Posterior cingulate gyrus (tissue), 11 donors: ENCODE results near the gene LRTM1.
A peak's percentile ranks its signal among the peaks of the same experiment; 100 is the strongest.

Experiments
- DNase-seq, 10 donors: peaks; one replicate each; pipeline versions ENCODE4 v3.0.0 to v3.0.0-alpha.2; 2020 to 2021; ENCODE audit warnings: mixed read lengths in 3 of 10
- intact Hi-C: fragments of 100-400 bp; cut with DNase I; formaldehyde crosslinking; loops from one replicate; pipeline ENCODE4 v1.15.1; 2023

The LRTM1 gene

DNA sequence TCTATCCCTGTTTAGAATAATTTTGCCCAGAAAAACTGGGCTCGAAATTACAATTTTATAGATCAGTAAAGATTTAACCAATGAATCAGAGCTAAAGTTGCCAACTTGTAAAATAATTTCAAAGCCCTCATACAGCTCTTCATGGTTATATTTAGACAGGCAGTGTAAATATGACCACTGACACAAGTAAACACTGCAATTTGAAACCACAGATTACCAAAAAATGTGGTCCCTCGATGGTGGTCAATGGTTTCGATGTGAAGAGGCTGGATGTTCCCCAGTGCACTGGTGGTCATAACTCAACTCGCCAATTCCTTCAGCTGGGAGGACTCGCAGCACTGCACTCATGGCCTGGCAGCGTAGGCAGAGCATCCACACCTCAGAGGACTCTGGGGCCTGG lies 28.6 kb downstream of the LRTM1 start:
- intact Hi-C loops = no loop called here
- DNase-seq = no peak

GRCh38 chr3:54897028-54897711 lies 30.7 kb downstream of the LRTM1 start:
- no peak for DNase-seq
- intact Hi-C loops = no loop called here

DNA sequence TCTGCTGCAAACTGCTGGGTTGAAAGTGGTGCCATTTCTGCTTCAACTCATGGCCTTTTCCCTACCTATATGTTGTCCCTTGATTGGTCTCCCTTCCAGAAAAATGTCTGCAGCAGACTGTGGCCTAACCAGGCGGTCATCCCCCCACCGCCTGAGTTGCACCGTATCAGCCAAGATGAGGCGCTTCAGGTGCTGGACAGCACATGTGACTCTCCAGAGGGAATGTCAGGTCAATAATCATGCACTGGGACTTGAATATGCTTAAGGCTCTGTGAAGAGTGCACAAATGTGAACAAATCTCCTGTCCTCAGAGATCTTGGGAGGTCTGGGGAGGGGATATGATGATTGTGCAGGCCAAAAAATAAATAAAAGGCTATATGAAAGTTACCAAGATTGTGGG lies 32.2 kb downstream of the LRTM1 start:
- no peak for DNase-seq
- intact Hi-C loops = no loop called here

GRCh38 chr3:54892168-54892567 lies 35.7 kb downstream of the LRTM1 start:
- intact Hi-C loops = no loop called here
- no peak for DNase-seq

DNA sequence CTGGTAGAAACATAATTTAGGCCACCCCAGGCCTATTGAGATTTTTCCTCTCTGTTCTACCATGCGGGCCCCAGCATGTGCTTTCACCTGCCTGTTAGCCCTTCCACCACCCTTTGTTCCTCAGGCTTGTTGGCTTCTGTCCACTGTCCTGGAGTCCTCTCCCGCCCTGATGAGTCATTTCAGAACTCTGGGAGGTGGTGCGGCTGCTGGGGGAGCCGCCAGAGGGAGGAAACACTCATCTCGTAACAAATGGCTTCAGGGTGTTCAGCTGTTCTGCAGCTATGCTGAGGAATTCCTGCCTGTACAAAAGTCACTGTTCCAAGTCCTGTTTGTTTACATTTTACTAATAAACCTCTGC lies 36.3 kb downstream of the LRTM1 start:
- DNase-seq = peak; percentile 27 to 93 (median 50)
- intact Hi-C loops = no loop called here

DNA sequence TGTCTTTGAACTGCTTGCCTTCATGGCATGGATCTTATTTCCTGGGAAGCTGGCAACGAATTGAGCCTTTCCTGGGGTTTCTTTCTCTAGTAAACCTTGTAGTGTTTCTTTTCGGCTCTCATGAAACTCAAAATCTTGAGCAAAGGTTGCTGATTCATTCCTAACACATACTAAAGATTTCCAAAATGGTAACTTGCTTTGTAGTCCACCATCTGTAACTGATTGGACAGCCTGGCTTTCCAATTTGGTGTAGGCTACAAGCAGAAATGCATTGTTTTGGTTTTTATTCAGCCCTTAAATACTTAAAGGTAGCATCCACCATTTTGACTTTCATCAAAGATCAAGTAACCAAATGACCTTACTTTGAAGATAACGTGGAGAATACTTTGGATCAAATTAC lies 38.1 kb downstream of the LRTM1 start:
- intact Hi-C loops = no loop called here
- DNase-seq = no peak

DNA sequence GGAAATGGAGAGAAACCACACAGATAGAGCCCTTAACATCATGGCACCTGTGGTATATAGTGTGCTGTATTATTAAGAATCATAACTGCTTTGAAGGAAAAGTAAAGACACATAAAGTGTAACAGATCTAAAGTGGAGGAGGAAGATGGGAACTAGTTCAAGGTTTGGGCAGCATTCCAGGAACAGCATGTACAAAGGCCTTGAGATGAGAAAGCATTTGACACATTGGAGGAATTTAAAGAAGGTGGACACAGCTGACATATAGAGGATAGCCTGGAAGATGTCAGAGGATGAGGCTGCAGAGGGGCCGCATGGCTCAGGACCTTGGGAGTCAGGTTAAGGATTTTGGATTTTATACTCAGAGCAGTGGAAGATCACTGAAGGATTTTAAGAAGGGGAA lies 39.0 kb downstream of the LRTM1 start:
- no peak for DNase-seq
- intact Hi-C loops = no loop called here

GRCh38 chr3:54888162-54888561 lies 39.7 kb downstream of the LRTM1 start:
- intact Hi-C loops = no loop called here
- DNase-seq = peak in 5 of 10 donors; percentile 16 to 79 (median 39)

DNA sequence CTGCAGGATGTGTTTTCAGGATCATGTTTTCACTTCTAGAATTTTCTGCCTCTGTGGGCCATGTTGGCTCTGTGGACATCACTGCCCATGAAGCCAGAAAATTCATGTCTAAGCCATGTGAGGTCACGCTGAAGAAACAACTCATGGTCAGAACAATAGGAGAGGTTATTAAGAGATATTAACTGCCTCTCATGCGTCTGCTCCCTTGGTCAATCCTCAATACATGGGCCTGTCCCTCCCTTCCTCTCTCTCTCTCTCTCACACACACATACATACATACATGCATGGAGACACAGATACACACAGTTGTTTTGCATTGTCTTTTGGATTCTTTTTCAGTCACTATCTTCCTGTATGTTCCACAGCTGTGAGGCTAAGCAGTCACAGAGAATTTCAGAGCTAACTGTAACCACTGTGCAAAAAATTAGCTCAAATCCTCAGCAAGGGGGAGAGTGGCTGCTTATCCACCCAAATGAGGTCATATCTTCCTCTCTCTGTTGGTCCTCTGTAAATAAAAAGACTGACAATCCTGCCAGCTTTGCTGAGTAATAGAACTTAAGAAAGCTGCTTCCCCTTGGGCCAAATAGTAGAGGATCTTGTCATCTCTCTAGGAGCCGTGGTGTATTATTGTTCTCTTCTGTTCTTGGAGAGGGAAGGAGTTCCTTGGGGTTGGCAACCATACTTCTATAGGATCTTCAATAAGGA lies 45.6 kb downstream of the LRTM1 start:
- no peak for DNase-seq
- intact Hi-C loops = no loop called here

DNA sequence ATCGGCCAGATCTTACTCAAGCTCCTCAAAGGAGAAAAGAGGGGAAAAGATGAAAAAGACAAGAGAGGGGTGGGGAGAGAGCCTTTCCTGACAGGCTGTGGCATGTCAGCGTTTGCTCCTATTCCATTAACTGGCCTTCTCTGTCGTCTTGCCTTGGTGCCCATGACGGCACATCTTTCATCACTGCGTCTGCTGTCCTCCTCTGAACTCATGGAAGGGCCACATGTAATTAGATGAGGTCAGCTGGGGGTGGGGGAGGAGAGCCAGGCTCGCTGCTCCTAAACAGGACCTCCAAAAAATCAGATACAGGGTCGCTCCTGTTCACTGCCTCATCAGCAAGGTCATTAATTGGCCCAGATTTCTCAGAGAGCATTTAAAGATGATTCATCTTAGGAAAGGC lies 49.7 kb downstream of the LRTM1 start:
- intact Hi-C loops = loop anchor here (10.0 kb wide), 1 partner anchor 127 kb away; no protein-coding TSS in a partner anchor
- DNase-seq = no peak

DNA sequence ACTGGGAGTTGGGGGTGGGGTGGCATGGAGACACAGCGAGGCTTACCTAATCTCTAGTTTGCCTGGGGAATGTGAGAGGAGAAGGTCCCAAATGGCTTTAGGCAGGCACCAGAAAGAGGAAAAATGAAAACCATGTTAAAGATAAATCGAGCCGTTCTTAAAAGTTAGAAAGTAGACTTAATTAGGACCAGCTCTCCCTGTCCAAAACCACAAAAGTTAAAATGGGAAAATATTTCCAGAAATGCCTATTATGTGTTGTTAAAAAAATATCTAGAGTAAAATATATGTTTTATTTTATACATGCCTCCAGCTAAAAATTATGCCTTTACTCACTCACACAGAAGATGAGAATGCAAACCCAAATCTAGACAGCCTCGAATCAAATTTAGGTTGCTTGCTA lies 50.1 kb downstream of the LRTM1 start:
- intact Hi-C loops = loop anchor here (10.0 kb wide), 1 partner anchor 127 kb away; no protein-coding TSS in a partner anchor
- DNase-seq = no peak

GRCh38 chr3:54876694-54877093 lies 51.2 kb downstream of the LRTM1 start:
- DNase-seq = no peak
- intact Hi-C loops = loop anchor here (10.0 kb wide), 1 partner anchor 128 kb away; no protein-coding TSS in a partner anchor

DNA sequence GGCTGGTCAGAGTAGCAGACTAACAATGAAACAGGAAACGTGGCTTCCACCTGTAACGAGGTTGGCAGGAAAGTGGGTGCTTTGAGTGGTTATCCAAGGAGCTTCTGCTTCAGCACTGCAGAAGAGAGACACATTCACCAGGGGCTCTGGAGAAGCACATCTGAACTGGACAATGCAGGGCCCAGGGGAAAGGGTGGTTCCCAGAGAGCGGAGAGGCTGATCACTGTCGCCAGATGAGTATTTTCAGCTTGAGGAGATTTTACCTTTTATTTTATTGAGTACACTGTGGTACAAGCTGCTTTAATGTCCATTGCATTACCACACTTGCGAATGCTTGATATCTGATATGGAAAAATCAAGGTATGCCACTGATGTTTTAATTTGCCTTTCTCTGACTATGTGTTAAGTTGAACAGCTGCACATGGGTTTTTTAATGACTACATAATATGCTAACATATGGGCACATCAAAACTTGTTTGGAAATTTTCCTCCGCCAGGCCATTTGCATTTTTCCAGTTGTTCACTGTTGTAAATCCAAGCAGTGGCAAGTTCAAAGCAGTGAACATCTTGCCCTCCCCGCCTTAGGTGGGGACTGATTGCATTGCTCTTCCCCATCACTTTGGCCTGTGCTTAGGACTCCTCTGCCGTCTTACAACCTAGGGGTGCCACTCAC lies 52.1 kb downstream of the LRTM1 start:
- DNase-seq = no peak
- intact Hi-C loops = loop anchor here (10.0 kb wide), 1 partner anchor 129 kb away; no protein-coding TSS in a partner anchor

GRCh38 chr3:54874816-54875556 lies 52.9 kb downstream of the LRTM1 start:
- DNase-seq = no peak
- intact Hi-C loops = loop anchor here (5.0 to 10.0 kb wide), 2 partner anchors 130 to 307 kb away; no protein-coding TSS in a partner anchor

GRCh38 chr3:54873059-54874010 lies 54.5 kb downstream of the LRTM1 start:
- intact Hi-C loops = loop anchor here (5.0 to 10.0 kb wide), 2 partner anchors 131 to 309 kb away; no protein-coding TSS in a partner anchor
- DNase-seq = no peak

DNA sequence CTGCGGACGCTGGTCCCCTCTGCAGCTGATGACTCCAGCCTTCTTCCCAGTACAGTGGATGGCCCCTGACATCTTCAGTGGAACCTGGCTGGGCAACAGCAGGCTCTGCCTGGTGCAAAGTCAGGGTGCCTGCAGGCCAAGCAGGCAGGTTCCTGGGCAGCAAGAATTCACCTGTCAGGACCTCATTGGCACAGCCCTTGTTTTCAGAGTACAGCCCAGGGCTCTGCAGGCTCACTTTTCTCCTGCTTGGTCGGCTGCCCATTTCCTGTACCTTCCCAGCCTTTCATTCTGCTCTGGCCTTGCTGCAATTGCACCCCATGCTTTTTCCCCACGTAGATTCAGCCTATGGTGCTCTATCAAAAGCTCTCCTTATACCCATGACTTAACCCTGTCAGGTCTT lies 56.0 kb downstream of the LRTM1 start:
- intact Hi-C loops = loop anchor here (5.0 to 10.0 kb wide), 2 partner anchors 133 to 310 kb away; no protein-coding TSS in a partner anchor
- no peak for DNase-seq

DNA sequence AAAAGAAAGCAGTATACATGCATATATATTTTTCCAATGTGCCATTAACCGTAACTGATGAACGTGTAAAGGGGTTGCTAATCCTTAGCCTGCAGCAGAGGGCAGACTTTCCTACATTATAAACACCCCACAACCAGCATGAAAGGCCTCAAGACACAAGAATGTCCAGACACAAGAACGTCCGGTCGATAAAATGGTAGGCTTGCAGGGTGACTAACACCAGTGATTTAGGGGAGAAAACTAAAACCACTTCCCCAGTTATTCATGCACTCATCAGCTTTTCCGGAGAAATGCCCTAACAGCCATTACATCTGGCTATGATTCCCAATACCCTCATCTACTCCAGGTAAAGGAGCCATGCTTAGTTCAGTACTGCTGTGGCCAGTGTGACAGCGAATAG lies 57.4 kb downstream of the LRTM1 start:
- peak in 2 of 10 donors; percentile 21 to 49 for DNase-seq
- intact Hi-C loops = loop anchor here (5.0 to 10.0 kb wide), 2 partner anchors 134 to 312 kb away; no protein-coding TSS in a partner anchor
